ENCODE results near the gene LRRC1. TPM values are rescaled to one million over a fixed set of nuclear protein-coding genes. Genes with fewer than 3 reads are reported as not detected.
"Not testable (repeated sequence)": the region's sequence is repeated elsewhere in the genome, so short reads cannot be mapped to it uniquely, and the experiment has no call there.

LRRC1 gene
- total RNA-seq = 3.9 and 4.5 TPM in 2 replicates

DNA sequence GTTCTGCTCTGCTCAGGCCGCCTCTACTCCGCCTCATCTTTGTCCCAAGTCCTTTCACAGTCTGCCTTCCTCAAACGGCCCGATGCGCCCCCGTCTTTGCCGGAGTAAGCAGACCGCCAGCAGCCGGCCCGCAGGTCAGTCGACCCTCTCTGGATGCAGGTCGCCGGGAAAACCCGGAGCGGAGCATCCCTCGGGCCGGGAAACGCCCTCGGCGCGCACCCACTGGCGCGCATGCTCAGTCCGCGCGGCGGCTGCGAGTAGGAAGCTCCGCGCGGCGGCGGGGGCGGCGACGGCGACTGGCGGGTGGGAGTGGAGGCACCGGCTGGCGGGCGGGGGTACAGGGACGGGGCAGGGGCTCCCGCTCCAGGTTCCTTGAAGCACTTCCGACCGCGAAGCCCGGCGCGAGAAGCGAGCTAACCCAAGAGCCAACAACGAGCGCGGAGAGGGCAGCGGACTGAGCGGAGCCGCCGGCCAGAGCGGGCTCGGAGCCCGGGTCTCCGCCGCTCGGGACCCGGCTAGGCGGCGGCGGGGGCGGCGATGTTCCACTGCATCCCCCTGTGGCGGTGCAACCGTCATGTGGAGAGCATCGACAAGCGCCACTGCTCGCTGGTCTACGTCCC is at the start of gene LRRC1:
LRRC1 (plus strand) TSS at position 286 of the 620 bp plus-strand sequence; CDS start at position 538, 252 bp downstream.
- intact Hi-C loops (cut with micrococcal nuclease) = loop anchor here (1.0 to 10.0 kb wide), 8 partner anchors 54 to 1510 kb away; partner anchors contain the start of genes FBXO9, GCLC and MCM3

DNA sequence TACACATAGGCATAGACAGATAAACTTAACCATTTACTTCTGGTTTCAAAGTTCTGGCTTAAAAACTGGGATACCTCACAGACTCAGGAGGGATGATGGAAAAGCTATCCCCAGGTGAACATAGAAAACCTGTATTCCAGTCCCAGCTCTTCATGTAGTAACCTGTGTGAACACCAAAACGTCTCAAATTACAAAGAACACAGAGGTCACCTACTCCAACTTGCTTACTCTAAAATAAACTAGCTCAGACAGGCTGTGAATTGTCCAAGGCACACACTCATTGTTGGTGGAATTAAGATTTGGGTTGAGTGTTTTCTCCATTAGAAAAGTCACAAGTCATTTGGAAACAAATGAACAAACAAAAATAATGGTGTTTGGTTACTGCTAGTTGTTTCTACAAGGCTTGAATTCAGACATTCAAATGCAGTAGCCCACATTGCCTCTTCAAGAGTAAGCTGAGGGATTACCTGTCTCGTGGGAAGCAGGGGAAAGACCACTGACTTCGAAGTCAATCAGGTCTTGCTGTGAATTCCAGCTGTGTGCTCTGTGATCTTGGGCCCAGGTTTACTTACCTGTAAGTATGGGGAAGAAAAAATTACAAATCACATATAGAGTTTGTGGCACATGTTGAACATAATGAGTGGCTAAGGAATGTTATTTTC is 48.2 kb upstream of the LRRC1 start:
- intact Hi-C loops (cut with micrococcal nuclease) = no loop called here

DNA sequence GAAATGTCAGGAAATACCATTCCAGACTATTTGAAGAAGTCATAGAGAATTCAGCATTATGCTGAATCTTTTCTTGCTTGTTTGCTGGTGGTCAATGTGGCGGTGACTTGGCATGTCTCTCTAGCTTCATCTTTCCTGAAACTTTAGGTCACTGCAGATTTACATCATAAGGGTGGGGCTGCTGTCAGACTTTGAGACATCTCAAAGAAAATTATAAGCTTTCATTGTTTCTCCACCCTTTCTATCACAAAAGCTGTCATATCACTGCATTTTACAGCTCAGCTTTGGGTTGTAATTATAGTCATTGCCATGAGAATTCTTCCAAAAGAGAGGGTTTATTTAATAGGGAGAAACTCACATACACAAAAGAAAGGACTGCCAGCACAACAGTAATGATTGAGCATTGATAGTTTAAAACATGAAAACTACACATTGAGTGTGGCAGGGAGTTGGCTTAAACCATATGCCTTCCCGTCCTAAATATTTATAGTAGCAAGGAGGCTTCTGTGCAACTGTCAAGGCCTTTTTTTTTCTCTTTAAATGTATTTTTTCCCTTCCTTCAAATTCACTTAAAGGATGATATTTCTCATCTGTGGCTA is 44.7 kb upstream of the LRRC1 start:
- intact Hi-C loops (cut with micrococcal nuclease) = no loop called here

DNA sequence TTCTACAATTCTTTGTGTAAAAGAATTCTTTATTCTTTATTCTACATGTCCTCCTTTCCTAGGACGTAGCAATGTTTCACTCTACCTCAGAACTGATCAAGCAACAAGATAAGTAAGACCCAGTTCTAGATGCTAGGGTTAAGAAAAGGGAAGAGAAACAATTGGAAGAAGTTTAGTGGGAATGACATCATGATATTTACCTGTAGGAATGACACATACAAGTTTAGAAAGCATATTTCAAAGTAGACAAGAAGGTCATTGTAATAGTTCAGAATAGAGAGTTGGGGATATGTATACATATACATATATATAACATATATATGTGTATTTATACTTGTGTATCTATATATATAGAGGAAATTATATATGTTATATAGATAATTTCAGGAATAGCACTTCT is 43.4 kb upstream of the LRRC1 start:
- intact Hi-C loops (cut with micrococcal nuclease) = no loop called here

DNA sequence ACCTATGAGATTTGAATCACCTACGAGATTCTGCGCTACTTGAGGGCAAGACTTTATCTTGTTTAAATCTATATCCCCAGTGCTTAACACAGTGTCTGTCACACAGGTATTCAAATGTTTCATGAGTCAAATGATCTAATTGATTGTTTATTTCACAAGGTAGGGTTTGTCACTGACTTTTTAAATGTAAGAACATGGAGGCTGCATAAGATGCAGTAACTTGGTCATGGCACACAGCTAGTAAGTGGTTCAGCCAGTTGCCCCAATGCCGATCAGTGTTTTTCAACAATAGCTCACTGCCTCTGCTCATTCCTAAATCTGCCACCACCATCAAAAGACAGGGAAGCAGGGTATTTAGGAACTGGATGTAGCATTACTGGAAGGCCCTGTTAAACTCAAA is 42.4 kb upstream of the LRRC1 start:
- intact Hi-C loops (cut with micrococcal nuclease) = no loop called here

DNA sequence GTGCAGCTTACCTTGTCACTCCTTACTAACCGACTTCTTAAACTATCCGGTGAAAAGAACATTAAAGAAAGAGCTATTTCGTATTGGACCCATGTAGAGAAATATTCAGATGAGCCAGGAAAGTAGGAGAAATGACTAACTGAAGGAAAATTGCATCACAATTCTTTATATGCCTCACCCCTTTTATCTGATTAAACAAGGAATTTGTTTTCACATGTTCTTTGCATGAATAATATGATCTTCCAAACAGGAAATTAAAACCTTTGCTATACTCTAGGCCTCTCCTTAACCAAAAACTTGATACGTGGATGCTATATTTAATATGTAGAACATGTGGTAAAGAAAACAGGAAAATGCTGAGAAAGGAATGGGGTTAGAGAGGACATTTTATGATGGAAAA is 41.9 kb upstream of the LRRC1 start:
- intact Hi-C loops (cut with micrococcal nuclease) = no loop called here

DNA sequence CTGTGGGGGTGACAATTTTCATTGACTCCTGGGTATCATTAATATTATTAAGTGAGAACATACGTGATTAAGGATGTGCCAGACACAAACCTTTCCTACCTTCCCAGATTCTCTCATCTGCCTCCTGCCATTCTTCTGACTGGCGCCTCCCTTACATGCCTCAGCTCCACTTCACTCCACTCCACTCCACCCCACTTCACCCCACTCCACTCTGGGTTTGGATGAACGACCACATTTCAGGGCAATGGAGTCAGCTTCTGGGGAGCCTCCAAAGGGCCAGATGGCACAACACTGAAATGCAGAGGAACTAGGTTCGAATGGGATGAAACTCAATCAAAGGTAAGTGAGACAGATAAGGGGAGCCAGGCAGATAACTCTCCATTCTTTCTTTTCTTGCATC is 40.5 kb upstream of the LRRC1 start:
- intact Hi-C loops (cut with micrococcal nuclease) = no loop called here

DNA sequence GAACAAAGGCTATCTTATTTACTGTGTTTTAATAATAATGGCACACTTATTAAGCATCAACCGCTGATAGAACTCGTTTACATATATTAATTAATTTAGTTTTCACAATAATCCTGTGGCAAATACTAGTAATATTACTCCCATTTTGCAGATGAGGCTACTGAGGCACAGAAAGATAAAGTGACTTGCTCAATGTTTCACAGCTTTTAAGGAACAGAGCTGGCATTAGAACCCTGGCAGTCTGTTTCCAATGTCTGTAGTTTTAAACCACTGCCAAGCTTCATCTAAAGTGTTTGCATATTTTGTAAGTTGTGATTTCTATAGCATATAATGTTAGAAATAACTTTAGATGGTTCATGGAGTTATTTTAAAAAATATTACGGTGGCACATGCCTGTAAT is 38.4 kb upstream of the LRRC1 start:
- intact Hi-C loops (cut with micrococcal nuclease) = no loop called here

DNA sequence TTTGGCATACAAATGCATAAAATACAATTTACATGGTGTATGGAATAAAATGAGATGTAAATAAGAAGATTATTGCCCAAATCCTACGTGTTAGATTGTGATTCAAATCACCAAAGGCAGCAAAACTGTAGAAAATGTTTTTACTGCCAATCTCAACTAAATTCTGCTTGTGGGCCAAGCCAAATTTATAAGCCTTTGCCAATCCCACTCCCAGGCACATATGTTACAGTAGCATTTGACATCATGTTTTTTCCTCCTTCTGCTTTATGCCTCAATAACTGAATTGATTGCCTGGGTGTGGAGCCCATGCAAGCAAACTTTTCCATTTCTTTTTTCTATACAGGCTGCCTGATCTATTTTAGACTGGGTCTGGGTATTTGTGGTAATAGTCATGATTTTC is 36.3 kb upstream of the LRRC1 start:
- intact Hi-C loops (cut with micrococcal nuclease) = no loop called here

DNA sequence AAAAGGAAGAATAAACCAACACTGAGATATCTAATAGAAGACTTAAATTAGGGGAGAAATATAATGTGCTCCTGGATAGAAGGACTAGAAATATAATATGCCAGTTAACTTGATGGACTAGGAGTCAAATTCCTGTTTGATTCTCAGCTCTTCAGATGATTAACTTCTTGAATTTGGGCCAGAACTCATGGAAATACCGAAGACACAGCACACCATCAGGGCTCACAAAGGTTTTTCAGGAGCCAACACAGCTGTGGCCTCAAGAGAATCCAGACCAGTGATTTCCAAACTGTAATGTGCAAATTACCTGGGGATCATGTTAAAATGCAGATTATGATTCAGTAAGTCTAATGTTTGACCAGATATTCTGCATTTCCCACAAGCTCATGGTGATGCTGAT is 33.8 kb upstream of the LRRC1 start:
- intact Hi-C loops (cut with micrococcal nuclease) = no loop called here

DNA sequence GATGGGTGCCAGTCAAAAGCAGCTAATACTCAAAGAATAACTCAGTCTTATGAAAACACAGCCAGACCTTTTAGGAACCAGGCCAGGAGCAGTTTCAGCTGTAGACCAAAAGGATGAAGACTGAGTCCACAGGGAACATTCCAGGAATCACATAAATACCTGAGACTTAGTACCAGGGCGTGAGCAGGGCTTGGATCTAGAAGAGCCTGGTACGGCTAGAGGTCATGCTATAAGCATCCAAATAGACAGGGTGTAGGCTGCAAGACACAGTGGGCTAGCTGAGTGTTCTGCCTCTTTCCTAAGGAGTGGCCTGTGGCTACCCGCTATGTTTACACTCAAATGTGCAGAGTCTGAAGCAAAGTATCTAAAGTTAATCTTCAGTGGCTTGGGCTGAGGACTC is 29.5 kb upstream of the LRRC1 start:
- intact Hi-C loops (cut with micrococcal nuclease) = no loop called here

DNA sequence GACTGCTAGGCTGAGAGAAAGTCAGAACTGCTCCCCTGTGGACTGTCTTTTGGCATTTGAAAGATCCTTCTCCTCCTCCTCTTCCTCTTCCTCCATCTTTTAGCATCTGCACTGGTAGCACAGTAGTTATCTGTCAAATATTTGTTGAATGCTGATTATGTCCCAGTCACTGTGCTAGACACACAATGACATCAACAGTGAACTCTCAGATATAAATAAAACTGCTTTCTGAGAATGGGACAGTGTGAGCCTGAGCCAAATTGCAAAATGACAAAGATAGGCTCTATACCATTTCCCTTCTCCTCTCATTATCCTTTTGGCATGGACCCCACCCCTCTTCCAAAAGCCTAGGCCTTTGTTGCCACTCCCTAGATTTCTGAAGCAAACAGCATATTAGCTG is 27.9 kb upstream of the LRRC1 start:
- intact Hi-C loops (cut with micrococcal nuclease) = no loop called here

DNA sequence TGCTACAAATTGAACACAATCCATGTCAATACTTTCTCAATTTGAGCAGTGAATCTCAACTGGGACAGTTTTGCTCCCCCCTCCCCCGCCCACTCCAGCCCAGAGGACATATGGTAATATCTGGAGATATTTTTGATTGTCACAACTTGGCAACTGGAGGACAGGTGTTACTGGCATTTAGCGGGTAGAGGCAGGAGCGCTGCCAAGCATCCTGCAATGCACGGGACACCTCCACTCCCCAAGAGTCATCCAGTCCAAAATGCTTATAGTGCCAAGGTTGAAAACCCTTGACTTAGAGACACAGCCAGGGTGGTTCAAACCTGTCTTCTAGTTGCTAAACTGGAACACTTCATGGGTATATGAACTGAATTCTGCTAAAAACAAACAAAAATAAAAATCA is 26.9 kb upstream of the LRRC1 start:
- intact Hi-C loops (cut with micrococcal nuclease) = no loop called here

DNA sequence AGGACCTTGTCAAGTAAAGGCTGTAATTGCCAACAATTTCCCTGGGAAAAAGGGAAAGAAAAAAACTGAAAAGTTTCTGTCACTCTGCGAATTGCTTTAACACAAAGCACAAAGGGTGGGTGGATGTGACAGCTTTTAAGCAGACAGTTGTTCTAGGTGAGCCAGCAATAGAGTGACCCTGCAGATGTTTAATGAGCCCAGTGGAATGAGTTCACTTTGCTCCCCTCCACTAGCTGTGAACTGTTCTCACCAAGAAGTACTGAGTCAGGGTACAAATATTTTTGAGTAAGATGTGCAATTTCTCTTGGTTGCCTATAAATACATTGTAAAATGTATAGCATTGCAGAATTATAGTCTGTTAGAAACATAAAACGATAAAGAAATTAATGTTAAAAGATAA is 26.2 kb upstream of the LRRC1 start:
- intact Hi-C loops (cut with micrococcal nuclease) = no loop called here

DNA sequence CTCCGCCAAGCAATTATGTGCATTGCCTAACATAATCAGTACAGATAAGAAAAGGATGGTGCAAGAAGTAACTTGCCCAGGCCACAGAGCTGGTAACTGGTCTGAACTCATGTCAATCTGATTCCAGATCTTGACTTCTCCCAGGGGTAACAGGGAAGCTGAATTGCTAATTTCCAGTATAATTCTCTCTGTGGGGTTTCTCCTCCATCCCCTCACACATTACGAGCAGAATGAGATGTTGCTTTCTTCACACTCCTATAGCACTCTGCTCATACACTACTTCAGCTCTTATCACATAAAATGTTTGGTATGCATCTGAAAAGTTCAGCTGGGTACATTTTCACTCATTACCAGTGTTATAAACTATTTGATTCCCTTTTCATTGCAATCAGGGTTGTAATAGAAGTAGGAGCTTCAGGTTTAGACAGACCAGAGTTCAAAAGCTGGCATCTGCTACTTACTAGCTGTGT is 24.0 kb upstream of the LRRC1 start:
- intact Hi-C loops (cut with micrococcal nuclease) = no loop called here

DNA sequence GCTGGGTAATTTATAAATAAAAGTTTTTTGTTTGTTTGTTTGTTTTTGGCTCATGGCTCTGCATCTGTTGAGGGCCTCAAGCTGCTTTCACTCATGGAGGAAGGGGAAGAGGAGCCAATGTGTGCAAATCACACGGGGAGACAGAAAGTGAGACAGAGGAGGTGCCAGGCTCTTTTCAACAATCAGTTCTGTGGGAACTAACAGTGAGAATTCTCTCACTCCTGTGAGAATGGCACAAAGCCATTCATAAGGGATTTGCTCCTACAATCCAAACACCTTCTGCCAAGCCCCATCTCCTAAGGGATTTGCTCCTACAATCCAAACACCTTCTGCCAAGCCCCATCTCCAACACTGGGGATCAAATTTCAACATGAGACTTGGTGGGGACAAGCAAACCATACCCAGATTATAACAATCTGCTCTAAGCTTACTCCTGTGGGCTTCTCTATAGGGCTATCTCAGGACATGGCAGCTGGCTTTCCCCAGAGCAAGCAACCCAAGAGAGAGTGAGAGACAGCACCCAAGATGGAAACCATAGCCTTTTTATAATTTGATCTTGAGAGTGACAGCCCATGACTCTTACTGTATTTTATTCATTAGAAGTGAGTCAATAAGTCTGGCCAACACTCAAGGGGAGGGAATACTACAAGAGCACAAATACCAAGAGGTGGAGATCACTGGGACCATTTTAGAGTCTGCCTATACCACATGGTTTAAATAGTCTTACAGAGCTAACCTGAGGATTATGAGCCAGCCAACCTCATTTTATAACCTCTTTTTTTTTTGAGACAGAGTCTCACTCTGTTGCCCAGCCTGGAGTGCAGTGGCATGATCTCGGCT is 22.8 kb upstream of the LRRC1 start:
- intact Hi-C loops (cut with micrococcal nuclease) = no loop called here

DNA sequence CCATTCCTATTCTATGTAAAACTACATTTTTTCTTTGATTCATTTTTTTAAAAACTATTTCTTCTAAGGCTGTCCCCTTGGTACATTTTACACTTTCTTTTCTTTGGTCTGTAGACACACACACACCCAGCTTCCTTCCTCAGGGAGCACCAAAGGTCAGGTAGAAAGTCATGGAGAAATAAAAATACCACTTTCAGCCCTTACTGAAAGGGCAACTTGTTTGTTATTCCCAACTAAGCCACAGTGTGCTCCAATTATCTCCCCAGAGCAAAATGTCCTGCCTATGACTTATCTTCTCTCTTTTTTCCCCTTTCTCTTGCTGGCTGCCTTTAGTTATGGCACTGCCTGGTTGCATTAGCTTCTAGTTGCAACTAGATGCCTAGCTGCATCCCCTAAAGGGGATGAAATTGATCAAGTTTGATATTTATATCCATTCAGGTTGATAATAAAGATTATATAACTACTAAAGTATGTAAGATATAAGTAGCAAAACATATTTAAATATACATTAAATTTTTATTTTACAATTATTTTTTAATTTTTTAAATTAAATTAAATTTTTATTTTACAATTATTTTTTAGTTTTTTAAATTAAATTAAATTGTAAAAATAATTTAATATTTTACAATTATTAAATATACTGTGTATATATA is 21.6 kb upstream of the LRRC1 start:
- intact Hi-C loops (cut with micrococcal nuclease) = no loop called here

DNA sequence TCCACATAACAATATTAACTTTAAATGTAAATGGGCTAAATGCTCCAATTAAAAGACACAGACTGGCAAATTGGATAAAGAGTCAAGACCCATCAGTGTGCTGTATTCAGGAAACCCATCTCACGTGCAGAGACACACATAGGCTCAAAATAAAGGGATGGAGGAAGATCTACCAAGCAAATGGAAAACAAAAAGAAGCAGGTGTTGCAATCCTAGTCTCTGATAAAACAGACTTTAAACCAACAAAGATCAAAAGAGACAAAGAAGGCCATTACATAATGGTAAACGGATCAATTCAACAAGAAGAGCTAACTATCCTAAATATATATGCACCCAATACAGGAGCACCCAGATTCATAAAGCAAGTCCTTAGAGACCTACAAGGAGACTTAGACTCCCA is 18.7 kb upstream of the LRRC1 start:
- intact Hi-C loops (cut with micrococcal nuclease) = not testable (repeated sequence)

DNA sequence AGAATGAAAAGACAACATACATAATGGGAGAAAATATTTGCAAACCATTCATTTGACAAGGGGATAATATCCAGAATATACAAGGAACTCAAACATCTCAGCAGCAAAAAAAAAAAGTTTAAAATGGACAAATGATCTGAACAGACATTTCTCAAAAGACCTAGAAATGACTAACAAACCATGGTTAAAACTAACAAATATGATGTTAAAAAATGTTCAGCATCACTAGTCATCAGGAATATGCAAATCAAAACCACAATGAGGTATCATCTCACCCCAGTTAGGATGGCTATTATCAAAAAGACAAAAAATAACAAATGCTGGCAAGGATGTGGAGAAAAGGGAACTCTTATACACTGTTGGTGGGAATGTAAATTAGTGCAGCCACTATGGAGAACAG is 9.8 kb upstream of the LRRC1 start:
- intact Hi-C loops (cut with micrococcal nuclease) = not testable (repeated sequence)

DNA sequence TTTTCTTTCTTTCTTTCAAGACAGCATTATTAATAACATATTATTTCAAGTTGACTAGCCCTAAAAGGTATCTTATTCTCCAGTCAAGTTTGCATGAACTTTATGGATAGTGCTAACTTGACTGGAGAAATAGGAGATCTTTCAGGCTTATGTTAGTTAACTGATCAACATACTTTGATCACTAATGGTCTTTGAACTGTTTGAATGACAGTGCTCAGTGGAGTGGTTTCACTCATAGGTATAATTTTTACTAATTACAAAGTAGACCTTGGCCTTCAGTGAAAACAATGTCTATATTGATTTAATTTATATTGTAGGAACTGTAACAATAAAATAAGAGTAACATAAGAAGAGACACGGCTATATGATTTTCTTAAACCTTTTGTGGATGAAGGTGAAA is 8.0 kb upstream of the LRRC1 start:
- intact Hi-C loops (cut with micrococcal nuclease) = no loop called here

DNA sequence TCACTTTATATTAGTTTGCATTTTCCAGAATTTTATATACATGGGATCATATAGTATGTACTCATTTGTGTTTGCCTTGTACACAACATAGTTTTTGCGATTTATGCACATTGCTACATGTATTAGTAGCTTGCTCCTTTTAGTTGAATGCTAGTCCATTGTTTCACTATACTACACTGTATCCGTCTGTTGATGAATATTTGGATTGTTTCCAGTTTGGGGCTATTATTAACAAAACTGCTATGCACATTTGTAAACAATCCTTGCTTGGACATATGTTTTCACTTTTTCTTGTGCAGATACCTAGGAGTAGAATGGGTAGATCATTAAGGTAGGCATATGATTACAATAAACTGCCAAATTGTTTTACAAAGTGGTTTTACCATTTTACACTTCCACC is 3.9 kb upstream of the LRRC1 start:
- intact Hi-C loops (cut with micrococcal nuclease) = loop anchor here (5.0 to 10.0 kb wide), 4 partner anchors 299 to 1506 kb away; partner anchors contain the start of gene MCM3
